Activated T-cell treated with anti-CD3 and anti-CD28 coated beads, Interleukin-2, amount 50 U/mL, for 4 hours (primary cell): ENCODE data around the gene PCGF2. TPM values are rescaled to one million over a fixed set of nuclear protein-coding genes. Genes with fewer than 3 reads are reported as not detected.
A peak's percentile ranks its signal among the peaks of the same experiment; 100 is the strongest.
"Not testable (repeated sequence)": the region's sequence is repeated elsewhere in the genome, so short reads cannot be mapped to it uniquely, and the experiment has no call there.

ENCODE experiments used
- ATAC-seq, 2 donors: fragments of 200-7000 bp; cut with Tn5 transposase; one replicate each; pipeline ENCODE4 v1.10.0; 2021
- DNase-seq: peaks from one replicate; pipeline ENCODE4 v3.0.0-alpha.2; 2020
- H3K27me3 Mint-ChIP-seq: one replicate; pipeline ENCODE4 v1.8.0; 2021; ENCODE audit warnings: low read depth, mixed read lengths
- H3K36me3 Mint-ChIP-seq: one replicate; pipeline ENCODE4 v1.8.0; 2022; ENCODE audit warnings: mixed read lengths; ENCODE audit not compliant: insufficient read depth
- H3K4me1 Mint-ChIP-seq: one replicate; pipeline ENCODE4 v1.8.0; 2021; ENCODE audit warnings: low read depth, mixed read lengths
- H3K4me3 Mint-ChIP-seq: one replicate; pipeline ENCODE4 v1.8.0; 2021; ENCODE audit warnings: mild to moderate bottlenecking, moderate library complexity, mixed read lengths
- H3K9me3 Mint-ChIP-seq: one replicate; pipeline ENCODE4 v1.8.0; 2021; ENCODE audit warnings: mixed read lengths
- total RNA-seq, 3 donors: library from RNA; stranded (reverse); gene quantifications; one replicate each; pipeline ENCODE4 v1.2.1, GENCODE V29; 2021

The PCGF2 gene
- total RNA-seq, 3 donors from 2014 or later, result 0.16 to 0.58 (median 0.43) TPM

GRCh38 chr17:38733982-38734973 lies 13.9 kb downstream of the PCGF2 start:
- ATAC-seq, result no peak
- peaks cover 52% of the 10 kb centered on the region for H3K4me1 Mint-ChIP-seq
- peaks cover 2% of the 10 kb centered on the region for H3K36me3 Mint-ChIP-seq
- H3K27me3 Mint-ChIP-seq, result no peaks in the 10 kb centered on the region
- peak overlapping the region; percentile 68 for H3K4me3 Mint-ChIP-seq
- no peak for DNase-seq
- H3K9me3 Mint-ChIP-seq, result no peaks in the 10 kb centered on the region

GRCh38 chr17:38733282-38733981 lies 14.7 kb downstream of the PCGF2 start:
- no peak for ATAC-seq
- Mint-ChIP-seq H3K4me1 (peaks cover 61% of the 10 kb centered on the region), H3K9me3 (no peaks in the 10 kb centered on the region), H3K27me3 (no peaks in the 10 kb centered on the region), H3K36me3 (peaks cover 2% of the 10 kb centered on the region), H3K4me3 (no peak overlapping the region)
- no peak for DNase-seq

GRCh38 chr17:38732376-38733281 lies 15.5 kb downstream of the PCGF2 start:
- H3K4me1 Mint-ChIP-seq, result peaks cover 69% of the 10 kb centered on the region
- H3K9me3 Mint-ChIP-seq, result no peaks in the 10 kb centered on the region
- ATAC-seq (no peak), DNase-seq (no peak)
- H3K4me3 Mint-ChIP-seq, result peak overlapping the region; percentile 94
- H3K36me3 Mint-ChIP-seq, result peaks cover 5% of the 10 kb centered on the region
- H3K27me3 Mint-ChIP-seq, result no peaks in the 10 kb centered on the region

- H3K4me1 Mint-ChIP-seq, result peaks cover 78% of the 10 kb centered on the region
- no peak for DNase-seq
- peaks cover 7% of the 10 kb centered on the region for H3K36me3 Mint-ChIP-seq
- no peaks in the 10 kb centered on the region for H3K27me3 Mint-ChIP-seq
- ATAC-seq, result no peak
- H3K4me3 Mint-ChIP-seq, result peak overlapping the region; percentile 94
- H3K9me3 Mint-ChIP-seq, result no peaks in the 10 kb centered on the region
These were observed 16.4 kb downstream of the PCGF2 start for GRCh38 chr17:38731526-38732294.

GRCh38 chr17:38730526-38731379 lies 17.4 kb downstream of the PCGF2 start:
- Mint-ChIP-seq H3K9me3 (no peaks in the 10 kb centered on the region), H3K4me1 (peaks cover 83% of the 10 kb centered on the region), H3K4me3 (peak overlapping the region; percentile 94), H3K27me3 (no peaks in the 10 kb centered on the region), H3K36me3 (peaks cover 7% of the 10 kb centered on the region)
- ATAC-seq (no peak), DNase-seq (no peak)

- Mint-ChIP-seq H3K36me3 (peaks cover 7% of the 10 kb centered on the region), H3K9me3 (no peaks in the 10 kb centered on the region), H3K4me1 (peaks cover 84% of the 10 kb centered on the region), H3K27me3 (no peaks in the 10 kb centered on the region), H3K4me3 (peak within 1 kb of the TSS; percentile 94)
- ATAC-seq, result peak; percentile 74 to 75
- DNase-seq, result peak; percentile 82
These were observed 18.1 kb downstream of the PCGF2 start, which contains the start of gene CISD3 for GRCh38 chr17:38729886-38730525. TSS of gene CISD3 (plus strand) at chr17:38730341. CDS start at chr17:38730359, 18 bp downstream.

GRCh38 chr17:38729368-38729885 lies 18.7 kb downstream of the PCGF2 start:
- H3K4me3 Mint-ChIP-seq, result peak overlapping the region; percentile 70
- ATAC-seq, result no peak
- no peak for DNase-seq
- no peaks in the 10 kb centered on the region for H3K9me3 Mint-ChIP-seq
- peaks cover 7% of the 10 kb centered on the region for H3K36me3 Mint-ChIP-seq
- peaks cover 83% of the 10 kb centered on the region for H3K4me1 Mint-ChIP-seq
- no peaks in the 10 kb centered on the region for H3K27me3 Mint-ChIP-seq

GRCh38 chr17:38728290-38728831 lies 19.8 kb downstream of the PCGF2 start:
- no peaks in the 10 kb centered on the region for H3K27me3 Mint-ChIP-seq
- peaks cover 9% of the 10 kb centered on the region for H3K36me3 Mint-ChIP-seq
- peak; percentile 70 for DNase-seq
- H3K9me3 Mint-ChIP-seq, result no peaks in the 10 kb centered on the region
- H3K4me3 Mint-ChIP-seq, result peak overlapping the region; percentile 70
- peak; percentile 3 to 4 for ATAC-seq
- peaks cover 79% of the 10 kb centered on the region for H3K4me1 Mint-ChIP-seq

- Mint-ChIP-seq H3K4me1 (peaks cover 79% of the 10 kb centered on the region), H3K4me3 (peak overlapping the region; percentile 70), H3K9me3 (no peaks in the 10 kb centered on the region), H3K36me3 (peaks cover 9% of the 10 kb centered on the region), H3K27me3 (no peaks in the 10 kb centered on the region)
- ATAC-seq (peak; percentile 56 to 60), DNase-seq (peak; percentile 77)
These were observed 20.4 kb downstream of the PCGF2 start for GRCh38 chr17:38727736-38728135.

GRCh38 chr17:38726145-38726544 lies 22.0 kb downstream of the PCGF2 start:
- H3K9me3 Mint-ChIP-seq, H3K4me3 Mint-ChIP-seq, H3K27me3 Mint-ChIP-seq, ATAC-seq: not testable (repeated sequence)
- Mint-ChIP-seq H3K36me3 (peaks cover 11% of the 10 kb centered on the region), H3K4me1 (peaks cover 67% of the 10 kb centered on the region)
- peak; percentile 5 for DNase-seq

- Mint-ChIP-seq H3K4me3 (no peak overlapping the region), H3K4me1 (peaks cover 65% of the 10 kb centered on the region)
- no peak for ATAC-seq
These were observed 23.1 kb downstream of the PCGF2 start for GRCh38 chr17:38725066-38725465.

More at GRCh38 chr17:38725066-38725465, 23.1 kb downstream of the PCGF2 start:
- DNase-seq, result no peak
- no peaks in the 10 kb centered on the region for H3K27me3 Mint-ChIP-seq
- peaks cover 17% of the 10 kb centered on the region for H3K36me3 Mint-ChIP-seq
- no peaks in the 10 kb centered on the region for H3K9me3 Mint-ChIP-seq
